GM19452 (cell line): Measurements from ENCODE around the gene PRKAB1.

Experiments used
- ATAC-seq: cut with Tn5 transposase; IDR thresholded peaks from one replicate; pipeline ENCODE4 v1.9.1; 2021; ENCODE audit not compliant: unreplicated experiment

Gene PRKAB1

GRCh38 chr12:119660076-119660475 lies 7.9 kb upstream of the PRKAB1 start:
- no peak for ATAC-seq

- ATAC-seq: no peak
Observed at GRCh38 chr12:119661882-119662281, 6.1 kb upstream of the PRKAB1 start.

GRCh38 chr12:119664642-119665041 lies 3.3 kb upstream of the PRKAB1 start:
- no peak for ATAC-seq

DNA sequence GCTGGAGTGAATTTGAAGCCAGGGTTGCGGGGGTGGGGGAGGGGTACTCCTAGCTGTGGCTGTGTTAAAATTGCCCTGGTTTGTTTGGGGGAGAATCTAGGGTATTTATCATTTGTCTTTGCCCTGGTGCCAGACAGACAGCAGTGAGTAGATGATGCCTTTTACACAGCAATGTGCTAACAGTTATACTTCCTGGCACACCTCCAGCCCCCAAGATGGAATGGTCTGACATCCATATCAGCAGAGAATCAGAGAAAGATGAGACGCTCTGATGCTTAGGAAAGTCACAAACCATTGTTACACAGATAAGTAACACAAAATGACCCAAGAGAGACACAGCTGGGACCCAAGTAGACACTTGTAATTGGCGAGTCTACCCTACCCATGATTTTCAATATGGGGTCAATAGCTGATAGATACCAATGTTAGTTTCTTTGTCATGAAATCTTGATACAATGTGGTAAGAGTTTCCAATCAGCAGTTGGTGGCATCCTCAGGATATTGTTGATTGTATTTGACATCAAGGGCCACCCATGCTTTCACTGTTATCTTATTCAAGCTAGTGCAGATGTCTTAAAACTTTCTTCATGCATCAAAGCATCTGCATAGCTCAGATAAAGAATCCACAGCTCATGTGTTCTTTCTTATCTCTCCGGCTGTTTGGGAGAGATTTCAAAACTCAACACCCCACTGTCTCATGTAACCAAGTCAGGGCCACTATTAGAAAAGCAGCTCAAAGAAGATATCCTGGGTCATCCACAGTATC lies 2.6 kb upstream of the PRKAB1 start:
- ATAC-seq: no peak

GRCh38 chr12:119666226-119666795 lies 1.6 kb upstream of the PRKAB1 start:
- ATAC-seq: no peak

DNA sequence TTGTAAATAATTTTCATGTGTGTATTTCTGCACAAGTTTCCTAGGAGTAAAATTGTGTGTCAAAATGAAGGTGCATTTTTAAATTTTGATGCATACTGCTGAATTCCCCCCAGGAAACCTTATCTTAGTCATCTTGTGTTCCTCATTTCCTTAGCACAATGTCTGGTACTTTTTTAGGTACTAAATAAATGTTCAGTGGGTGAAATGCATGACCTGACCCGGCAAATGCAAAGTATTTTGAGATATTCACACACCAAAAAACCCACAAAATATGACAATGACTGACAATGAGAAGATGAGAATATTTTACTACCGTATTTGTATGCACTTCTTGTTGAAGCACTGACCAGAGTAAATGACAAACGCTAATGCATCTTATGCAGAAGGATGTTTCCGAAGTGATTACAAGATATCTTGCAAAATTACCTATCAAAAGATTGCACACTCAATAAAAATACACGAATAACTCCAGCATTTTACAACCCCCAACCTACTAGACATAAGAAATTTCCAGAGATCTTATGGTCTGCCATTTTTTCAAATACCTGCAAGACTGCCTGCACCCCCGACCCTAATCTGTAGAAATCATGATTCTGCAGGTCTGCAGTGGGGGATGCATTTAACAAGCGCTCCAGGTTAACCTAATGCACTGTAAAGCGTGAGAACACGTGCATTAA lies 895 bp upstream of the PRKAB1 start:
- ATAC-seq: no peak

DNA sequence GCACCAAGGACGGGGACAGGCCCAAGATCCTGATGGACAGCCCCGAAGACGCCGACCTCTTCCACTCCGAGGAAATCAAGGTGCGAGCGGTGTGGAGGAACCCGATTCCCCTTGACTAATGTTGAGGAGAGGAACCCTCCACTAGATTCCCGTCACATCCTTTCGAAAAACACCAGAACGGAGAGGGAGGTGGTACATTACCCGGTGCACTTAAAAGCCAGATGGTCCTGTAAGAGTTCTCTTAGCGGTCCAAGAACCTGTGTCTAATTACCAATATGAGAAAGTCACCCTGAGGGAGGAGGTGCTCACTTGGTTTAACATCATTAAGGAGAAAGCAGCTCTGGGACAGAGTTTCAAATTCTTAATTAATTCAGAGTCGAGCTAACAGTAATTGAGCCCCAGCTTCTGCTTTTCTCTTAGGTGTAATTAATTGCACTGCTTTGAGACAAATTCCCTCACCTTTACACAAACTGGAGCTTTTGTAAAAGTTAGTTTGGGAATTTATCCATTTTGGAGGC lies 450 bp downstream of the PRKAB1 start:
- no peak for ATAC-seq

- no peak for ATAC-seq
Observed at GRCh38 chr12:119669744-119670472, 2.0 kb downstream of the PRKAB1 start.

DNA sequence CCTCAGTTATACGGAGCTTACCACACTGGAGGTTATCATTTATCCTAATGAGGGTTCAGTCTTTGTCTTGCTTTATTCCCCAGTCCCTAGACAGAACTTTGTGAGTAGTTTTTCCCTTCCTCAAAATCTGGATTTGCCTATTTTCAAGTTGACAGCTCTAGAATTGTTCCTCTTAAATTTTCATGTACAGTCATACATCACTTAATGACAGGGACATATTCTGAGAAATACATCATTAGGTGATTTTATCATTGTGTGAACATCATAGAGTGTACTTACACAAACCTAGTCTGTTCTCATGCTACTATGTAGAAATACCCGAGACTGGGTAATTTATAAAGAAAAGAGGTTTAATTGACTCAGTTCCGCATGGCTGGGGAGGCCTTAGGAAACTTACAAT lies 3.1 kb downstream of the PRKAB1 start:
- no peak for ATAC-seq

DNA sequence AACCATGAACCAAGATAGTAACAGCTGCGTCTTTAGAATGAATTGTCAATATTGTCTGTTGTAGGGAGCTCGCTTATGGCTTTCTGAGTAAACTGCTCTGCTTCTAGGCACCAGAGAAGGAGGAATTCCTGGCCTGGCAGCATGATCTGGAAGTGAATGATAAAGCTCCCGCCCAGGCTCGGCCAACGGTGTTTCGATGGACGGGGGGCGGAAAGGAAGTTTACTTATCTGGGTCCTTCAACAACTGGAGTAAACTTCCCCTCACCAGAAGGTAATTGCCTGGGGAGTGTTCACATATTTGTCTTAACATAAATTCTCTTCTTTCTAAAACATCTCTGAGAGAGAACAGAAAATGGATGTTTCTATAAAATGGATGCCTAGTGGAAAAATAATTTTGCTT lies 4.3 kb downstream of the PRKAB1 start:
- no peak for ATAC-seq

DNA sequence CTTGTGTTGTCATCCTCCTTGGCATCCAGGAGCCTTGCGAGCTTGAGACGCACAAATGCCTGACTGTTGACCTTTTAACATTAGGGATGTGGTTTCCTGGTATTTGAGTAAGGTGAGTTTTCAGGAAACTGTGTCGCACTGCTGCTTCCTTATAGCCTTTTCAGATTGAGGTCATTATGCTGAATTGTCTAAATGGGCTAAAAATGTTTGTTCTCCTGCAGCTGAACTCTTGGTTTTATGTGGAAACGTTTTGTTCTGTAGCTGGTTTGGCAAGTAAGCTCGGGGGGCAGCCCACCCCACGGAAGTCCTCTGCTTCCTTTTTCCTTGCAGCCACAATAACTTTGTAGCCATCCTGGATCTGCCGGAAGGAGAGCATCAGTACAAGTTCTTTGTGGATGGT lies 5.7 kb downstream of the PRKAB1 start:
- ATAC-seq: no peak

- ATAC-seq: no peak
Observed at GRCh38 chr12:119674560-119674959, 6.6 kb downstream of the PRKAB1 start.

GRCh38 chr12:119676022-119676421 lies 8.1 kb downstream of the PRKAB1 start:
- no peak for ATAC-seq

GRCh38 chr12:119676573-119676972 lies 8.6 kb downstream of the PRKAB1 start:
- no peak for ATAC-seq

- ATAC-seq: no peak
Observed at GRCh38 chr12:119678459-119678858, 10.5 kb downstream of the PRKAB1 start.

DNA sequence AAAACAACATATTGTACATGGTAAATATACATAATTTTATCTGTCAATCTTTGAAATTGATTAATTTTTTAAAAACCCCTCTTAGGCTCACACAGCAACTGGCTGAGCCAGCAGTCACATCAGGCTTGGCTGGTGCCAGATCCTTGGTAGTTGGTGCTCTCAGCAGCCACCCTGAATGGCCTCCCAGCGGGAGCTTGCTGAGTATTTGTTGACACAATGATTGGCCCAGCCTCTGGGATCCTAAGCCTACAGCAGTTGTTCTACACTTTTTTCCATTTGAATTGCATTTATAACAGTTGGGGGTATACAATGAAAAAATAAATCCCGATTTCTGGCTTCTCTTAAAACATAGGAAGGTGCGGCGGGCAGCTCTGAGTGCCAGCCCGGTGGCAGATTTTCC lies 11.1 kb downstream of the PRKAB1 start:
- no peak for ATAC-seq

DNA sequence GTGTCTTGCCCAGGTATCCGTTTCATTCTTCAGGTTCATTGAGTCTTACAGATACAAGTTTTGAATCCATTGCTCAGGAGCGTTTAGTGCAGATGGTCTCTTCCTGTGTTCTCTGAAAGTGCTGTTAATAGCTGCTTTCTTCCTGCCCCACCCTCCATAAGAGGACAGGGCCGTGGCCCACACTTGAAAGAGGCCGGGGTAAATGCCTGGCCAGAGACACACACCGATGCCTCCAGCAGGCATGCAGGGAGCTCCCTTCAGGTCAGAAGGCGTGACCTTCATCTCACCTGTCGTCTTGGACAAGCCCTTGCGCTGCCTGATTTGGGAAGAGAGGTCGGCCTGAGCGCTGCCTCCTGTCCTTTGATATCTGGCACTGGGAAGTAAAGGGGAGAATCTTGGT lies 11.6 kb downstream of the PRKAB1 start:
- no peak for ATAC-seq

GRCh38 chr12:119681111-119681510 lies 13.2 kb downstream of the PRKAB1 start:
- no peak for ATAC-seq

GRCh38 chr12:119681728-119682638 lies 14.1 kb downstream of the PRKAB1 start:
- ATAC-seq: peak; percentile 55

GRCh38 chr12:119682639-119683252 lies 14.8 kb downstream of the PRKAB1 start:
- peak; percentile 39 for ATAC-seq
